ENCODE data around the gene CSAD.

- TF ChIP-seq CTCF (IDR thresholded peaks at IDR 0.05) (no peak), ZFX (IDR thresholded peaks at IDR 0.05; ENCODE audit: borderline replicate concordance) (no peak)
Measured at GRCh38 chr12:53215497-53215896, 34.8 kb upstream of the CSAD start.

Measured in 22Rv1 (cell line).